ENCODE data around the gene FBRSL1. TPM values are rescaled to one million over a fixed set of nuclear protein-coding genes. Genes with fewer than 3 reads are reported as not detected.

FBRSL1 gene
- total RNA-seq, 1 experiment from 2014 or later = 130 TPM

- DNase-seq (ENCODE audit: low spot score) = no peak
- no peak for TF ChIP-seq EZH2 (IDR thresholded peaks at IDR 0.05; ENCODE audit: borderline replicate concordance, low read depth, low read length, poor library complexity, severe bottlenecking)
- no peak for TF ChIP-seq CTCF (conservative IDR thresholded peaks at IDR 0.05; ENCODE audit: low read depth, low read length)
- H3K27ac ChIP-seq (ENCODE audit: low read depth, low read length, poor library complexity, severe bottlenecking) = no peak overlapping the region
- peaks cover 17% of the 10 kb centered on the region for H3K4me1 ChIP-seq (ENCODE audit: insufficient read depth, low read length, poor library complexity, severe bottlenecking)
- no peaks in the 10 kb centered on the region for H3K27me3 ChIP-seq (replicated peaks; ENCODE audit: insufficient read depth, low read depth, low read length, poor library complexity)
- CTCF ChIA-PET = no interaction called here
- POLR2A ChIA-PET (ENCODE audit: low non-redundant PET) = no interaction called here
- intact Hi-C loops (cut with micrococcal nuclease; ENCODE audit: unreplicated experiment) = no loop called here
- no TSS peak for BruUV-seq (replicated peaks)
- H3K4me3 ChIP-seq (ENCODE audit: low read depth, low read length, poor library complexity, severe bottlenecking) = no peak overlapping the region
- H3K36me3 ChIP-seq (ENCODE audit: insufficient read depth, low read length, poor library complexity, severe bottlenecking) = no peaks in the 10 kb centered on the region
- H3K9me3 ChIP-seq (ENCODE audit: low read depth, low read length, poor library complexity, severe bottlenecking) = no peaks in the 10 kb centered on the region
These were observed 52.7 kb downstream of the FBRSL1 start for GRCh38 chr12:132542661-132543060.

- intact Hi-C loops (cut with micrococcal nuclease; ENCODE audit: unreplicated experiment) = no loop called here
- ChIA-PET CTCF (no interaction called here), POLR2A (ENCODE audit: low non-redundant PET) (no interaction called here)
- no peaks in the 10 kb centered on the region for H3K9me3 ChIP-seq (ENCODE audit: low read depth, low read length, poor library complexity, severe bottlenecking)
- H3K4me3 ChIP-seq (ENCODE audit: low read depth, low read length, poor library complexity, severe bottlenecking) = no peak overlapping the region
- TF ChIP-seq EZH2 (IDR thresholded peaks at IDR 0.05; ENCODE audit: borderline replicate concordance, low read depth, low read length, poor library complexity, severe bottlenecking) (no peak), CTCF (conservative IDR thresholded peaks at IDR 0.05; ENCODE audit: low read depth, low read length) (no peak)
- H3K36me3 ChIP-seq (ENCODE audit: insufficient read depth, low read length, poor library complexity, severe bottlenecking) = no peaks in the 10 kb centered on the region
- no peak for DNase-seq (ENCODE audit: low spot score)
- no TSS peak for BruUV-seq (replicated peaks)
- H3K27me3 ChIP-seq (replicated peaks; ENCODE audit: insufficient read depth, low read depth, low read length, poor library complexity) = no peaks in the 10 kb centered on the region
- H3K4me1 ChIP-seq (ENCODE audit: insufficient read depth, low read length, poor library complexity, severe bottlenecking) = peaks cover 17% of the 10 kb centered on the region
- H3K27ac ChIP-seq (ENCODE audit: low read depth, low read length, poor library complexity, severe bottlenecking) = no peak overlapping the region
These were observed 53.5 kb downstream of the FBRSL1 start for GRCh38 chr12:132543298-132544079.

- Histone ChIP-seq H3K27ac (ENCODE audit: low read depth, low read length, poor library complexity, severe bottlenecking) (no peak overlapping the region), H3K36me3 (ENCODE audit: insufficient read depth, low read length, poor library complexity, severe bottlenecking) (no peaks in the 10 kb centered on the region), H3K9me3 (ENCODE audit: low read depth, low read length, poor library complexity, severe bottlenecking) (no peaks in the 10 kb centered on the region), H3K27me3 (replicated peaks; ENCODE audit: insufficient read depth, low read depth, low read length, poor library complexity) (no peaks in the 10 kb centered on the region), H3K4me3 (ENCODE audit: low read depth, low read length, poor library complexity, severe bottlenecking) (no peak overlapping the region), H3K4me1 (ENCODE audit: insufficient read depth, low read length, poor library complexity, severe bottlenecking) (peaks cover 17% of the 10 kb centered on the region)
- POLR2A ChIA-PET (ENCODE audit: low non-redundant PET) = no interaction called here
- DNase-seq (ENCODE audit: low spot score) = no peak
- no TSS peak for BruUV-seq (replicated peaks)
- TF ChIP-seq CTCF (conservative IDR thresholded peaks at IDR 0.05; ENCODE audit: low read depth, low read length) (no peak), EZH2 (IDR thresholded peaks at IDR 0.05; ENCODE audit: borderline replicate concordance, low read depth, low read length, poor library complexity, severe bottlenecking) (no peak)
- intact Hi-C loops (cut with micrococcal nuclease; ENCODE audit: unreplicated experiment) = no loop called here
- CTCF ChIA-PET = interaction anchor here (0.6 kb wide), 1 partner anchor 83 kb away, joined by 4 read pairs; no protein-coding TSS in a partner anchor
These were observed 54.1 kb downstream of the FBRSL1 start for GRCh38 chr12:132544080-132544397.
